ENCODE results near the gene PADI1.

The PADI1 gene

DNA sequence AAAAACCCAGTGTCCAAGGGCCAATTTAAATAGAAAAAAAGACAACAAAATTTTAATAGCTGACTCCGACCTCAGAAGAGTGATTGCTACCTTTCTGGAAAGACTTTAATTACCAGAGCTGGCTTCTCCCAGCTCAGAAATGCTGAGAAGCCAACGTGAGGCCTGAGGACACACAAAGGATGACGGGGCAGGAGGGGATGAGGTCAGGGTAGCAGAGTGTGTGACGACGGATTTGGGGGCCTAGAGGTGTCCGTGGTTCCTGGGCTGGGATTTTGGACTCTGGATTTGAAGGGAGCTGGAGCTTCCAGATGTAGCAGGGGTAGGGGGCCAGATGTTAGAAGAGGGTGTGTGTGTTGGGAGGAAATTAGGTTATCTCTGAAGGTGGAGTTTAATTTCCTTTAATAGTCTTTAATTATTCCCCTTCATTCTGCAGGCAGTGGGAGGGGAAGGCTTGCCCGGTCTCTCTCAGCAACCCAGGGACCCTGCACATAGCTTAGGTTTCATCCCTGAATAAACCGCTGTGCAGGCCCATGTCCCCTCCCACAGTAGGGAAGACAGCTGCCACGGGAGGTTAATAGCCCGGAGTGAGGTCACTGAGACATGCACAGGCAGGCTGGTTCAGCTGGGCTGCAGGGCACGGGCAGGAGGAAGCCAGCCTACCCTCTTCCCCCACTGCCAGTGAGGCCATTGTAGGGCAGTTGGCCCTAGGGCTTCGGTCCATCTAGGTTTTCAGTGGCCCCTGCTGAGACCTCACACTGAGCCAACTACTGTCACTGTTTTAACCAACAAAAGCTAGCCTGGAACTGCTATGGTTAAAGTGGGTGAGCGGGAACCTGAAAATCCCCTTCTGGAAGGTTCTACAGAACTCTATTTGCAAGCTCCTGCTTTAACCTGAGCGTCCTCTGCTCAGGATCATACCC lies 40.2 kb downstream of the PADI1 start:
- no peak for DNase-seq

DNA sequence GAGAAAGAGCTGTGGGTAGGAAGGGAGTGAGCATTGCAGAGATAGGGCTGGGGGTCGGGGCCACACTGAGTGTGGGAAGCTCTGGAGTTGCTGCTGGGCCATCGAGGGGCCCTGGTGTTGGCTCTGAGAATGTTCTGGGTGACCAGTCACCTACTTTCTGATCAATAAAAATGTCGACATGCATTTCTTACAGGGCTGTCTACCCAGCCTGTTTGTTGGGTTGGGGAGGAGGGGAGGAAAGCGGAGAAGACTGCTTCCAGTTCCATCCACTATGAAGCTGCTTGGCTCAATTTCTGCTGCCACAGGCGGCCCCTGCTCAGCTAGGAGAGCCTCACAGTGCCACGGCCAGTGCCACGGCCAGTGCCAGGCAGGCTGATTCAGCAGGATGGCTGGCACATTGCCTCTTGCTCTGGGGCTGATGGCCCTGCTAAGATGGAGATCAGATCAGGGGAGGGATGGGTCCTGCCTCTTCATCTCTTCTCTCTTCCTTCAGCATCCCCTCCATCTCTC lies 40.9 kb downstream of the PADI1 start:
- no peak for DNase-seq

DNA sequence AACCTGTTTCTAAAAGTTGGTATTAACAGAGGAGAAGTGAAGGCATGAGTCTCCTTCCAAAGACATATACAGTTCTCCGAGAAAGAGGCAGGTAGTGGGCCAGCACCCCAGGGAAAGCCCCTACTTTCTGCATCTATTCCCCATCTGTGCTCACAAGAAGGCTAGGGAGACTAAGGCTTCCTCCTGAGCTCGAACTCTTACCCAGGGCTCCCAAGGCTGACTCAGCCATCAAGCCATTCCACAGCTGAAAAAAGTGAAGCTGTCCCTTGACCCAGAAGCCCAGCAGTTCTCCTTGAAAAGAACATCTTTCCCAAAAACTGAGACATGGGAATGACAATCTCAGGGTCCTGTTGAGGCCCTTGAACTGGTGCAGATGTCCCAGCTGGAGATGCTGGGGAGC lies 42.0 kb downstream of the PADI1 start:
- no peak for DNase-seq

DNA sequence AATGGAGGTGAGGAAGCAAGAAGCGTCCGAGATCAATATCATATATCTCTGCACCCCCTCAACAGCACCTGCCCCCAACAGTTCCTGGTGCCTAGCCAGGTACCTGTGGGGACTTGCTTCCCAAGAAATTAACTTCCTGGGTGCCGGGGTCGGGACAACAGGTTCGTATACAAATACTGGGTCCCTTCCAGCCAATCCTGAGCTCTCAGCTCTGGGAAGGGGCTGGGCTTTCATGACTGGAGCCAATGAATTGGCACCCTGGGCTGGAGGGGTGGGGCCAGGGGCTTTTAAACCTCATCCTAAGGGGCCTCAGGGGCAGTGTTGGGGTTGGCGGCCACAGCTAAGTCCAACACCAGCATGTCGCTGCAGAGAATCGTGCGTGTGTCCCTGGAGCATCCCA lies 43.9 kb downstream of the PADI1 start, which contains the start of gene PADI3:
Gene PADI3, plus strand, starts transcription at position 318 of the 400 bp plus-strand sequence. Its CDS starts 40 bp downstream, at position 358.
- DNase-seq, result no peak

DNA sequence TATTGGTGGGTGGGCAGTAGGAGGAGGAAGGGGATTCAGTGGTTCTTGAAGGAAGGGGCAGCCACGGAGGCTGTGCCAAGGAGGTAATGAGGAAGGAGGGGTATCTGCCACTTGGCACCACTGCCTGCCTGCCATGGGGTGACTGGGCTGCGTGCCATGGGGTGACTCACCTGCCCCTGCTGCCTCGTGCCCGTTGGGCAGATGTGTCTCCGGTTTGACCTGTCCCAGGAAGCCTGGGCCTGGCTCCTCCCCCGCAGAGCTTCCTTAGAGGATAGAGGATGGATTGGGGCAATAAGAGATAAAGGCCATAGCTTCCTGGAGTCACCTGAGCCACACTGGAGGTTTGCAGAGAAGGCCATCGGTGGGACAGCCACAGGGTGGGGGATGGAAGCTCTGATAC lies 45.7 kb downstream of the PADI1 start:
- no peak for DNase-seq

DNA sequence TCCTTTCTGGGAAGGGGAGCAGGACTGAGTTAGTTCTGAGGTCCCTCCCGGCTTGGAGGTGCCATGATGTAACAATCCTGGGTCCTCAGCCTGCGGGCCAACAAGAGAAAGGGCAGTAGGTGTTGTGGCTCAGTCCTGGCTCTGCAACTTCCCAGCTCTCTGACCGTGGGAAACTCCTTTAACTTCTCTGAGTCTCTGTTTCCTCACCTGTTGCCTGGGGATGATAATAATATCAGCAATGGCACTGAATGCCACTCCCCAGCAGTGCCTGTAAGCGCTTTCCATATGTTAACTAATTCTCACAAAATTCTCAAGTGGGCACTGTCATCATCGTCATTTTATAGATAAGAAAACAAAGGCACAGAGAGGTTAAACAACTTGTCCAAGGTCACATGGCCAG lies 46.3 kb downstream of the PADI1 start:
- no peak for DNase-seq

DNA sequence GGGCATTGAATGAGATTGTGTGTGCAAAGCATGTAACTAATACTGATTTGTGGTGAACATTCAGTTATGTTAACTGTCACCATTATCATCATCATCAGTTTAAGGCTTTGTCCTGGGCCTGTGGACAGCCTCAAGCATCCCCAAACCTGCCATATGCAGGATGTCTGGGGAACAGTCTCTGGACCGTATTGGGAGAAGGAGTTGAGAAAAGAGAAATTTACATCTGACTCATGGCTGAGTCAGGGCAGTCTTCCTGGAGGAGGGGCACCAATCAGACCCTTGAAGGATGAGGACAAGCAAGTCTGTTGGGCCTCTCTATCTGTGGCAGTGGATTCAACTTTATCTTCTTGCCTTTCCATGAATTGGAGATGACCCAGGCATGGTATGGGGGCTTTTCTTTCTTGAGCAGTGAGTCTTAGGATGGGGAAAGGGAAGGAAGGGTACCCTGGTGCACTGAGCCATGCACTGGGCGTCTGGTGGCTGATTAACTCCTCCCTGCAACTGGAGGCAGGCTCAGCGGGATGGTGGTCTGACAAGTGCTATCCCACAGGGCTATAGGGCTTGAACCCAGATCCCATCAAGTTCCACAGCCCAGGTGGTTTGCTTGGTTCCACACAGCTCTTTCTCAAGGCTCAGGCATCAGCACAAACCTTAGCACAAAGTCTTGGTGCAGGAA lies 46.9 kb downstream of the PADI1 start:
- no peak for DNase-seq

DNA sequence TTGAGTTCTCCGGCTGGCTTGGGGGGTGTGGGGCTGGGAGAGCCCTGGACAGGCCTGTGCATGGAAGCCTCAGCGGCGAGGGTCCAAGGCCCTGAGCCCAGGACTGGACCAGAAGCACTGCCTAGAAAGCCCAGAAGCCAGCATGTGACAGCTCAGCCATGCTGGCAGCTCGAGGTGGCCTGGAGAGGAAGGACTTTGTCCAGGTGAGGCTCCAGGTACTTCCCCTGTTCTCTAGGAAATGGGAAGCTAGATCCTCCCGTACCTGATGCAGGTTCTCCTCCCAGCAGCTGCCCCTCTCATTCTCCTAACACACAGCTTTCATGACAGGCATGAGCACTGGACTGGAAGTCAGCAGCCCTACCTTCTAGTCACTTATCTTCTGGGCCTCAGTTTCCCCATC lies 50.4 kb downstream of the PADI1 start:
- DNase-seq, result no peak

DNA sequence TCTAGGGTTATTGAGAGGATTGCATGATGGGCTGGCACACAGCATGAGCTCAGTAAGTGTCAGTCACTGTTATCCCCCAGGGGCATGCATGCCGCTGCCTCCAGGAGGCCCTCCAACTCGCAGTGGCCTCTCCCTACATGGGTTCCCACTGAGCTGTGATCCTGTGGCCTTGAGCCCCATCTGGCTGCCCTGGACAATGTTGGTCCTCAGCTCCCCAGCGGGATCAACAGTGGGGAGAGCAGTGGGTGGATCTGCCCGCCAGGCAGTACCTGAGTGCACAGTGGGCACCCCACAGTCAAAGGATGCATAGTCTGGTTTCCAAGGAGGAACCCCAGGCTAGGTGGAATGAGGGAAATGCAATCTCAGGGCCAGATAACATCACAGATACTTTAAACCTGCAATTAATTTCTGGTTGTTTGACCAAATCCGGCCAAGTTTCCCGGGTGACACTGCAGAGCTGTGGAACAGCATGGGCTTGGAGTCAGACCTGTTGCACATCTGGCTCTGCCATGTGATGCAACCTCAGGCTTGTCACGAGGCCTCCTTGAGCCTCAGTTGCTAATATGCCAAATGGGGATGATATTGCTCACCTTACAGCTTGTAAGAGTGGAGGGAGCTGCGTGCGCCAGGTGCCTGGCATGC lies 53.3 kb downstream of the PADI1 start:
- DNase-seq, result no peak

DNA sequence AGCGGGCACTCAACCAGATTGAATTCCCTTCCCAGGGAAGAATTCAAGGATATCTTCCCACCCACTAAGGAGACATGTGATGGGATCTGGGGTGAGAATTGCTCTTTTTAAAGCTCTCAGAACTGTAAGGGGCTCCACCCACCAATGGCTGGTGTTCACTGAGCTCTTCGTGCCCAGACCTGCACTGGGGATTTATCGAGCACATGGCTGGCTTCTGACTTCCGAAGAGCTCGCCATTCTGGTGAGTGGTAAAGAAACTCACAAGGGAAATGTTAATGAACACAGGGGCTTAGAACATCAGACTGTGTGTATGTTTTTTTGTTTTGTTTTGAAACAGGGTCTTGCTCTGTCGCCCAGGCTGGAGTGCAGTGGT lies 53.8 kb downstream of the PADI1 start:
- no peak for DNase-seq

DNA sequence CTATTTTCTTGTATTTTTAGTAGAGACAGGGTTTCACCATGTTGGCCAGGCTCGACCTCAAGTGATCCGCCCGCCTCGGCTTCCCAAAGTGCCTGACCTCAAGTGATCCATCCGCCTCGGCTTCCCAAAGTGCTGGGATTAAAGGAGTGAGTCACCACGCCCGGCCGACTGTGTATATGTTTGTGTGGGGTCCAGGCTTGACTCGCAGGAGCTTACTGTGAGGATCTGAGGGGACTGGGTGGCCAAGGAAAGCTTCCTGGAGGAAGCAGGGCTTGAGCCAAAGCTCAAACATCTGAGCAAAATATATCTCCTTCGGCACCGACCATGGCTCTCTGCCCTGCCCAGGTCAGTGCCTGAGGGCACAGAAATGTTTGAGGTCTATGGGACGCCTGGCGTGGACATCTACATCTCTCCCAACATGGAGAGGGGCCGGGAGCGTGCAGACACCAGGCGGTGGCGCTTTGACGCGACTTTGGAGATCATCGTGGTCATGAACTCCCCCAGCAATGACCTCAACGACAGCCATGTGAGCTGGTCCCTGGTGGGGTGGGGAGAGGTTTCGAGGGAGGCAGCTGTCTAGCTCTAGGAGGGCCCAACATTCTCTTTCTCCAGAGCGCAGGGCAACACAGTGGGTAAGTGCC lies 54.4 kb downstream of the PADI1 start:
- no peak for DNase-seq

DNA sequence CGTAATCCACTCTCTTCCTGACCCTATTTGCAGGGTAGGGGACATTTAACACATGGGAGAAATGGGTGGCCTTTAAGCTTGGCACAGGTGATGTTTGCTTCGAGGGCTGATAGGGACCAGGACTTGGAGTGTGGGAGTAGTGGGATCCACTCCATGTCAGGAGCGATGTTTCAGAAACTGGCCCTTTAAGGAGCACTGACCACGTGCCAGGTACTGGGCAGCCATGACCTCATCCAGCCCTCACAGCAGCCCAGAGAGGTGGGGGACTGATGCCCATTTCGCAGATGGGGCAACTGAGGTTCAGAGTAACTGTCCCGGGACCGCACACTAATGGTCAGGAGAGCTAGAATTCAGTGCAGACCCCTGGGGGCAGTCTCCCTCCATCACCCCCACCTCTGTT lies 55.3 kb downstream of the PADI1 start:
- DNase-seq, result no peak

DNA sequence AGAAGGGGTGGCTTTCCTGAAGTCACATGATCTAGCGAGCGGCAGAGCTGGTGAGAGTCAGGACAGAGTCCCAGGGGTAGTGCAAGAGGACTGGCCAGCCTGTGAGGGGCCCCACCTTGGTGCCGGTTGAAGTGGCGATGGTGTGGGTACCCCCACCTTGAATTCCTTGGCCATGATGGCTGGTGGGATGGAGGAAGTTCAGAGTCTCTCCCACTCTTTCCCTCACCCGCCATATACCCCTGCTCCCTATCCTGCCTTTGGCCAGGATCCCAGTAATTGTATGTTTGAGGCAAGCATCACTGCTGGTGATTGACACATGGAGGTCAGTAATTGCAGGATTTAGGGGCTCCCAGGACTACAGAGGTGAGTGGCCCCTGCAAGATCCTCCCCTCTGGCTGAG lies 55.8 kb downstream of the PADI1 start:
- no peak for DNase-seq

DNA sequence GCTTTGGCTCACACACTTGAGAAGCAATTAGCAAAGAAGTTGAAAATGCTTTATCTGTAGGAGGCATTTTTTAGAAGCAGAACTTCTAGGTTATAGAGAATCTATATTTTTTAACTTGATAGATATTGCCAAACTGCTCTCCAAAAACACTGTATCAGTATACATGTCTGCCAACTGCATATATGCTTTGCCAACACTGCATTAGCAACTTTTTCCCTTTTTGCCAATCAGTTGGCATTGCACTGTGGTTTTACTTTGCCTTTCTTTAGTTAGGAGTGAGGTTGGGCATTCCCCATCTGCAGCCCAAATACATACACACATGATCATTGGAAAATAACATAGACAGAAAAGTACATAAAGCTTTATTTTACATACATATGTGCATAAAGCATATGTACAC lies 59.0 kb downstream of the PADI1 start:
- no peak for DNase-seq

DNA sequence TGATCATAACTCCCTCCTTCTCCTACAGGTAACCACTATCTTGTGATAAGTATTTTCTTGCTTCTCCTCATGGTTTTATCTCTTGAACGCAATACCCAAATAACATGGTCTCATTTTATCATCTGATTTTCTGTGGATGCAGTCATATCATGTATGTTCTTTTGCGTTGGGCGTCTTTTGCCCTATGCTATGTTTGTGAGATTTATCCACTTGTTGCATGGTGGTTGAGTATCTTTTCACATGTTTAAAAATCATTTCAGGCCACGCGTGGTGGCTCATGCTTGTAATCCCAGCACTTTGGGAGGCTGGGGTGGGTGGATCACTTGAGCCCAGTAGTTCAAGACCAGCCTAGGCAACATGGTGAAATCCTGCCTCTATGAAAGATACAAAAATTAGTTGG lies 59.5 kb downstream of the PADI1 start:
- no peak for DNase-seq

DNA sequence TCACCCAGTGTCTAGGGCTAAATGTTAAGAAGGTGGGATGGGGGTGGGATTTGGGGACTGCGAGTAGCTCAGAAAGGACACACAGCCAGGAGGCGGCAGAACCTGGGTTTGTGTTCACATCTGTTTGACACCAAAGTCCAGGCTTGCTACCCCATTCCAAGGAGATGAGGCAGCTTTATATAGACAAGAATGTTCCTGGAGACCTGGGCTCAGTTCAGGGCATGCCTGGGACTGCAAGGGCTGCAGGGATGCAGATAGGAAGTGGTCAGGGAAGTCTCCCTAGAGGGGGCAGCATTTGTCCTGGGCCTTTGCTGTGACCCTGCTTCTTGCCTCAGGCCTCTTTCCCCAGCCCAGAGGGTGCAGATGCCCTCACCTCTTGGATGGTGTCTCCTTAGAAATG lies 60.2 kb downstream of the PADI1 start:
- no peak for DNase-seq

DNA sequence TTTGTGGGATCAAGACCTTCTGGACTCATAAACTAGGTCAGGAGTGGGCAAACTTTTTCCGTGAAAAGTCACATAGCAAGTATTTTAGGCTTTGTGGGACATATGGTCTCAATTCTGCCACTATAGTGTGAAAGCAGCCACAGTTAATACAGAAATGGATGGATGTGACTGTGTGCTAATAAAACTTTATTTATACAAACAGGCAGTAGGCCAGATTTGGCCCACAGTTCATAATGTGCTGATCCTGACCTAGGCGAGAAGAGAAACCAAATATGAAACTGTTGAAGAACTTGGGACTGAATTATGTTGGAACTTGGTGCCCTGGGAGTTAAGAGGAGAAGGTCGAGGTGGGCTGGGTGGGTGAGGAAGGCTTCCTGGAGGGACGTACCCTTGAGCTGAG lies 61.0 kb downstream of the PADI1 start:
- DNase-seq, result no peak

DNA sequence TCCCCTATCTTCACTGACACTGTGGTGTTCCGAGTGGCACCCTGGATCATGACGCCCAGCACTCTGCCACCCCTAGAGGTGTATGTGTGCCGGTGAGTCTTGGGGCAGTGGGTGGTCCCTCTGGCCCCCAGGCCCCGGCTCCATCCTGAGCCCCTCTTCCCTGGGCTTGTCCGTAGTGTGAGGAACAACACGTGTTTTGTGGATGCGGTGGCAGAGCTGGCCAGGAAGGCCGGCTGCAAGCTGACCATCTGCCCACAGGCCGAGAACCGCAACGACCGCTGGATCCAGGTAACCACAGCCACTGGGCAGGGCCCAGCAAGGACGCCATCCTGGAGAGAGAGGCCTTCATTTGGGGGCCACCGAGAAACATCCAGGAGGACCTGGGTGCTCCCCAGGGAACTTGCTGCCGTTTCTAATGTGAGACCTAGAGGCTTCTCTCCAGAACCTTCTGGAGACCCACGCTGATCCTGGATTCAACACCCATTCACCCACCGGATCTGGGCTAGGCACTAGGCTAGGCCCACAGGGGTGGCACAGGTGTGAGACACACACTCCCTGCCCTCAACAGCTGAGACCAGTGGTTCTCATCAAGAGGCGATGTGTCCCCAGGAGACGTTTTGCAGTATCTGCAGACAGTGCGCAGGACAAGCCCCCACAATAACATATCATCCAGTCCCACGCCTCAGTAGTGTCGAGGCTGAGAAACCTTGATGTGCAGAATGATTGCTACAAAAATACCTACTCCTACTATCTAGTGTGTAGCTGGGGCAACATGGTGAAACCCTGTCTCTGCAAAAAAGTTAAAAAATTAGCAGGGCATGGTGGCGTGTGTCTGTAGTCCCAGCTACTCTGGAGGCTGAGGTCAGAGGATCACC lies 66.2 kb downstream of the PADI1 start:
- no peak for DNase-seq

DNA sequence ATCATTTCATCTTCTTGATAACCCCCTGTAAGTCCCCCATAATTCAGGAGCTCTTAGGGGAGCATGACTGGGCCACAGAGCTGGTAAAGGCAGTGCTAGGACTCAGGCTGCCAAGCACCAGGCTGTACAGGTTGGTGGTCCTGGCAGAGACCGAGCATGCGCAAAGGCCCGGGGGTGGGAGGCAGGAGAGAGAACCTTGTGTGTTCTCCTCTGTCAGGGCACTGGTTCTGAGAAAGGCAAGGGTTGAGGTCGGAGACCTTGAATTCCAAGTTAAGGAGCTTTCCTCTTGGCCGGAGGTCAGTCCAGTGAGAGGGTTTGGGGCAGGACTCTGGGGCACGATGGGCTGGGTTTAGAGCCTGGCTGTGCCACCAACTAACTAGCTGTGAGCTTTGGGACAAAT lies 67.1 kb downstream of the PADI1 start:
- no peak for DNase-seq

DNA sequence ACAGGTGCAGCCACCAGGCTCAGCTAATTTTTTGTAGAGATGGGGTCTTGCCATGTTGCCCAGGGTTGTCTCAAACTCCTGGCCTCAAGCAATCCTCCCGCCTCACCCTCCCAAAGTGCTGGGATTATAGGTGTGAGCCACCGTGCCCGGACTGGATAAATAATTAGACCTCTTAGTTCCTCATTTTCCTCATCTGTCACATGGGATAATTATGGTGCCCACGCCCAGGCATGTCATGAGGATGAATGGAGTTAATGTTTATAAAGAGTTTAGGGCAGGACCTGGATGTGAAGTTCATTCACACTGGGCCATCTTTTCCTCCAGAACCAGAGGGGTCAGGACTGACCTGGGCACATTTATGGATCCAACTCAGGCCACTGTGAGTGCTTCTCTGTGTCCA lies 67.7 kb downstream of the PADI1 start:
- DNase-seq, result no peak

DNA sequence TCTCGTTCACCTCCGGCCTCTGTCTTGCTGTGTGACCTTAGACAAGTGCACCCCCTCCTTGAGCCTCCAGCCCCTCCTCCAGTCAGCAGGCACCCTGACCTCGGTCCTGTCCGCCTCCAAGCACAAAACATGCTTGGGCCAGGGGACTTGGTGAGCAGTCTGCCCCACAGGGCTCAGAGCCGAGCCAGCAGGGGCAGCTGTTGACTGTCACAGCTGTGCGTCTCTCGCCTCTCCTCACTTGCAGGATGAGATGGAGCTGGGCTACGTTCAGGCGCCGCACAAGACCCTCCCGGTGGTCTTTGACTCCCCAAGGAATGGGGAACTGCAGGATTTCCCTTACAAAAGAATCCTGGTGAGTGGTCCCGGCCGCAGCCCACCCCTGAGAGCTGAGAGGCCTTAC lies 68.2 kb downstream of the PADI1 start:
- DNase-seq, result no peak
